IMR-90 (cell line): ENCODE data around the gene NMNAT1. TPM values are rescaled to one million over a fixed set of nuclear protein-coding genes. Genes with fewer than 3 reads are reported as not detected.
A peak's percentile ranks its signal among the peaks of the same experiment; 100 is the strongest.

Source experiments
- ATAC-seq: fragments of 200-7000 bp; cut with Tn5 transposase; 2 replicates; pipeline ENCODE4 v1.9.1; 2020; ENCODE audit warnings: low read depth, mild to moderate bottlenecking, moderate library complexity
- BruUV-seq: library from RNA; stranded (reverse); fragments of 400-500 nt; replicated peaks from 2 replicates; lab custom pipeline; 2021; lab: Mats Ljungman, UMichigan
- CTCF ChIA-PET: fragments of 300-600 bp; formaldehyde crosslinking; extraction: SDS; loops from one replicate; lab custom pipeline; 2021; ENCODE audit warnings: antibody characterized with exemption; lab: Yijun Ruan, JAX
- POLR2A ChIA-PET: fragments of 300-600 bp; sonication (Branson Sonifier 250); formaldehyde crosslinking; loops from one replicate; lab custom pipeline; 2022; ENCODE audit warnings: antibody characterized with exemption; ENCODE audit not compliant: unreplicated experiment; lab: Charles Lee
- DNase-seq: peaks from one replicate; pipeline ENCODE4 v3.0.0; 2013
- H2AFZ ChIP-seq: replicated peaks from 2 replicates; pipeline ENCODE3; 2013; ENCODE audit warnings: low read length, mild to moderate bottlenecking; ENCODE audit not compliant: poor library complexity
- H2AK5ac ChIP-seq: 2 replicates; pipeline ENCODE4 v1.6.1; 2013; ENCODE audit warnings: low read depth, low read length, inconsistent platforms
- H2AK9ac ChIP-seq: replicated peaks from 2 replicates; pipeline ENCODE3; 2013; ENCODE audit warnings: mild to moderate bottlenecking, low read depth, low read length, moderate library complexity; ENCODE audit not compliant: poor library complexity
- H2BK120ac ChIP-seq: 2 replicates; pipeline ENCODE4 v1.6.1; 2013; ENCODE audit warnings: low read depth, low read length, inconsistent platforms
- H2BK15ac ChIP-seq: 3 replicates; pipeline ENCODE4 v1.6.1; 2013; ENCODE audit warnings: low read depth, low read length, inconsistent platforms
- H2BK20ac ChIP-seq: 2 replicates; pipeline ENCODE4 v1.6.1; 2013; ENCODE audit warnings: low read depth, mild to moderate bottlenecking, inconsistent platforms, low read length, moderate library complexity
- H2BK5ac ChIP-seq: 2 replicates; pipeline ENCODE4 v1.6.1; 2013; ENCODE audit warnings: mild to moderate bottlenecking, low read depth, low read length, inconsistent platforms; ENCODE audit not compliant: poor library complexity, severe bottlenecking
- H3K14ac ChIP-seq: replicated peaks from 2 replicates; pipeline ENCODE4 v1.6.1; 2013; ENCODE audit warnings: low read depth, low read length, inconsistent platforms
- H3K18ac ChIP-seq: 2 replicates; pipeline ENCODE4 v1.6.1; 2013; ENCODE audit warnings: low read depth, low read length, control low read depth
- H3K23ac ChIP-seq: 2 replicates; pipeline ENCODE4 v1.6.1; 2013; ENCODE audit warnings: low read depth, low read length, inconsistent platforms
- H3K27ac ChIP-seq: 2 replicates; pipeline ENCODE4 v1.5.1; 2013; ENCODE audit warnings: mild to moderate bottlenecking, control low read depth, low read length; ENCODE audit not compliant: insufficient read depth
- H3K27me3 ChIP-seq: 2 replicates; pipeline ENCODE4 v1.6.1; 2013; ENCODE audit warnings: low read length; ENCODE audit not compliant: control insufficient read depth, insufficient read depth
- H3K36me3 ChIP-seq: 2 replicates; pipeline ENCODE4 v1.6.1; 2013; ENCODE audit warnings: low read length, mixed read lengths; ENCODE audit not compliant: control insufficient read depth, insufficient read depth
- H3K4ac ChIP-seq: 2 replicates; pipeline ENCODE4 v1.6.1; 2013; ENCODE audit warnings: low read depth, low read length, inconsistent platforms
- H3K4me1 ChIP-seq: 2 replicates; pipeline ENCODE4 v1.6.1; 2013; ENCODE audit warnings: low read length, mixed read lengths; ENCODE audit not compliant: control insufficient read depth, insufficient read depth
- H3K4me2 ChIP-seq: 2 replicates; pipeline ENCODE4 v1.6.1; 2013; ENCODE audit warnings: low read depth, mild to moderate bottlenecking, control low read depth, low read length, moderate library complexity
- H3K4me3 ChIP-seq: 2 replicates; pipeline ENCODE4 v1.5.1; 2013; ENCODE audit warnings: low read depth, mild to moderate bottlenecking, control low read depth, low read length, moderate library complexity; ENCODE audit not compliant: insufficient read depth
- H3K56ac ChIP-seq: 2 replicates; pipeline ENCODE4 v1.6.1; 2013; ENCODE audit warnings: low read length, inconsistent platforms; ENCODE audit not compliant: insufficient read depth; ENCODE audit errors: extremely low read depth
- H3K79me1 ChIP-seq, 2 experiments: 2 replicates each; pipeline ENCODE4 v1.6.1; 2013; ENCODE audit warnings: low read length in 2 of 2, inconsistent platforms in 1 of 2, low read depth in 1 of 2
- H3K9ac ChIP-seq: 2 replicates; pipeline ENCODE4 v1.6.1; 2013; ENCODE audit warnings: low read depth, low read length, control low read depth
- H3K9me1 ChIP-seq: 2 replicates; pipeline ENCODE4 v1.6.1; 2013; ENCODE audit warnings: low read length, inconsistent platforms; ENCODE audit not compliant: insufficient read depth
- H3K9me3 ChIP-seq: 2 replicates; pipeline ENCODE4 v1.6.1; 2013; ENCODE audit warnings: low read length; ENCODE audit not compliant: control insufficient read depth, insufficient read depth
- H4K20me1 ChIP-seq: 2 replicates; pipeline ENCODE4 v1.6.1; 2013; ENCODE audit warnings: low read length, inconsistent platforms; ENCODE audit not compliant: insufficient read depth
- H4K5ac ChIP-seq: 2 replicates; pipeline ENCODE4 v1.6.1; 2013; ENCODE audit warnings: mild to moderate bottlenecking, low read depth, low read length, control low read depth
- H4K8ac ChIP-seq, 2 experiments: 2 replicates each; pipeline ENCODE4 v1.6.1; 2013; ENCODE audit warnings: low read depth in 2 of 2, low read length in 2 of 2, control low read depth in 1 of 2, inconsistent platforms in 1 of 2
- H4K91ac ChIP-seq: 2 replicates; pipeline ENCODE4 v1.6.1; 2013; ENCODE audit warnings: low read depth, low read length, inconsistent platforms; ENCODE audit not compliant: insufficient read depth
- CEBPB ChIP-seq: IDR thresholded peaks from 2 replicates; pipeline ENCODE4 v1.6.1; 2012; ENCODE audit warnings: low read depth, low read length, improper control_type of control experiment
- FOS ChIP-seq: fragments of 150-350 bp; IDR thresholded peaks from 2 replicates; pipeline ENCODE4 v1.6.1; 2016; ENCODE audit warnings: low read depth, low read length
- MAFK ChIP-seq: IDR thresholded peaks from 2 replicates; pipeline ENCODE4 v1.6.1; 2012; ENCODE audit warnings: low read depth, low read length, improper control_type of control experiment
- POLR2A ChIP-seq: IDR thresholded peaks from 2 replicates; pipeline ENCODE4 v1.6.1; 2012; ENCODE audit warnings: mild to moderate bottlenecking, low read depth, low read length
- WGBS, 2 experiments: methylation state at CpG; one replicate each; pipeline versions ENCODE4 v1.1.5 to v1.1.7; 2013; ENCODE audit warnings: missing lambda C conversion rate in 2 of 2; ENCODE audit not compliant: insufficient read length in 1 of 2; ENCODE audit errors: extremely low coverage in 2 of 2; 5-methylcytosine and 5-hydroxymethylcytosine counted together
- dilution Hi-C: fragments of 300-500 bp; cut with HindIII; formaldehyde crosslinking; loops from one replicate; pipeline ENCODE4 v1.14.3; 2018; ENCODE audit warnings: low sequenced_read_pairs; ENCODE audit not compliant: unreplicated experiment
- in situ Hi-C: fragments of 300-500 bp; cut with MboI; formaldehyde crosslinking; loops from 3 replicates; pipeline ENCODE4 v1.14.3; 2019; ENCODE audit warnings: low sequenced_read_pairs, inconsistent platforms, mixed read lengths
- intact Hi-C: fragments of 100-400 bp; cut with micrococcal nuclease; formaldehyde crosslinking; loops from 2 replicates; pipeline ENCODE4 v1.10.0; 2022
- polyA plus RNA-seq, 3 experiments: library from polyadenylated mRNA; depleted of rRNA; stranded (reverse); fragments of >200 nt; gene quantifications; 2 replicates each; pipeline ENCODE4 v1.2.3, GENCODE V29; 2012; ENCODE audit warnings: low replicate concordance in 1 of 3
- total RNA-seq: library from RNA; depleted of rRNA; stranded (reverse); fragments of >200 nt; gene quantifications from 2 replicates; pipeline ENCODE4 v1.2.3, GENCODE V29; 2012
- TF ChIP-seq, protein P1 (sequence below): conservative IDR thresholded peaks from 2 replicates; pipeline ENCODE4 v1.5.1; 2012; ENCODE audit warnings: mild to moderate bottlenecking, low read depth, low read length, improper control_type of control experiment

The NMNAT1 gene
- total and polyA plus RNA-seq, 2 of the 4 experiments (the other 2 are of a cell fraction), result 9.1 to 11.7 TPM

DNA sequence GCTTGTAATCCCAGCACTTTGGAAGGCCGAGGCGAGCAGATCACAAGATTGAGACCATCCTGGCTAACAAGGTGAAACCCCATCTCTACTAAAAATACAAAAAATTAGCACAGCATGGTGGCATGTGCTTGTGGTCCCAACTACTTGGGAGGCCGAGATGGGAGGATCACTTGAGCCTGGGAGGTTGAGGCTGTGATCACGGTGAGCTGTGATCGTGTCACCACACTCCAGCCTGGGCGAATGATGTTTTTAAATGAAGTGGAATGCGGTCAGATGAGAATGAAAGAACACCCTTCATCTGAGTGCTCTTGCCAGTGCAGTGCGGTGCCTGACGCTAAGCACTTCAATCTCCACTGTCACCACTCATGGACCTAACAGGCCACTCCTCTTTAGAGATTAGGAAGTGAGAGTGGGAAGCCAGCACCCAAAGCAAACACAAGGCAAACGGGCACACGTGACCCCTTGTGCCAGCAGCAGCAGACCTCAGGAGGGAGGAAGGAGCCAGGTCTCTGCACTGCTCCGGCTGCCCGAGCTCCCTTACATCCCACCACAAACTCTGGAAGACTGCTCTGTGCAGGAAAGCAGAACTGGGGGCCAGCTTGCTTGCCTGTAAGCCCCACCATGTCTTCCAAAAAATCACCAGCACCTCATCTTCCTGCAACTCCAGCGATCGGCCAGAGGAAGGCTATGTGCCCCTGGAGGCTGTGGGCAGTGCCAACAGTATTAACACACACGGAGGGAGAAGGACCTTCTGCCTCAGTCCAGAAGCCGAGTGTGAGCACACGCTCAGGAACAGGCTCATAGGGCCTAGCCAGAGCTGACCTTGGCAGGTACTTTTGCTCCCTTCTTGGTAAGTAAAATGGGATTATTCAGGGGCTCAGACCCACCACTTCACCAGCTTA lies 42.9 kb upstream of the NMNAT1 start:
- CTCF ChIA-PET, result no interaction called here
- Histone ChIP-seq H3K14ac (peak overlapping the region; percentile 65; the same call in 1 of the 2 replicates), H2AFZ (peak overlapping the region; percentile 61), H3K27ac (no peak overlapping the region), H3K27me3 (no peaks in the 10 kb centered on the region), H3K9me3 (no peaks in the 10 kb centered on the region), H3K23ac (peak overlapping the region; percentile 59; the same call in 1 of the 2 replicates), H3K4me1 (peaks cover 3% of the 10 kb centered on the region; the same call in 1 of the 2 replicates), H4K5ac (no peak overlapping the region), H3K4me2 (no peak overlapping the region), H3K9me1 (peaks cover 13% of the 10 kb centered on the region), H3K79me1 (peaks cover 26 to 62% of the 10 kb centered on the region in 2 experiments), H2AK5ac (peak overlapping the region; percentile 86; the same call in 1 of the 2 replicates), H3K18ac (no peak overlapping the region), H3K4ac (peak overlapping the region; percentile 61), H3K36me3 (no peaks in the 10 kb centered on the region), H2BK120ac (peak overlapping the region; percentile 49; the same call in 1 of the 2 replicates), H4K8ac (no peak overlapping the region), H2BK15ac (peak overlapping the region; percentile 70; the same call in 1 of the 3 replicates), H4K20me1 (no peaks in the 10 kb centered on the region; the same call in 1 of the 2 replicates), H3K9ac (no peak overlapping the region), H2BK20ac (0 out of 2 replicates have a peak overlapping the region, but pooled peaks have one; percentile 50), H2AK9ac (peak overlapping the region; percentile 71), H3K56ac (no peak overlapping the region), H3K4me3 (no peak overlapping the region), H2BK5ac (no peak overlapping the region), H4K91ac (no peak overlapping the region; the same call in 1 of the 2 replicates)
- no peak for DNase-seq
- no CpG with 5 or more reads among the region's 18 CpGs for WGBS, 2 experiments
- intact Hi-C loops (no loop called here), in situ Hi-C loops (no loop called here), dilution Hi-C loops (no loop called here)
- TF ChIP-seq CEBPB (no peak), MAFK (no peak), POLR2A (no peak), FOS (no peak)
- TF ChIP-seq, protein P1, sequence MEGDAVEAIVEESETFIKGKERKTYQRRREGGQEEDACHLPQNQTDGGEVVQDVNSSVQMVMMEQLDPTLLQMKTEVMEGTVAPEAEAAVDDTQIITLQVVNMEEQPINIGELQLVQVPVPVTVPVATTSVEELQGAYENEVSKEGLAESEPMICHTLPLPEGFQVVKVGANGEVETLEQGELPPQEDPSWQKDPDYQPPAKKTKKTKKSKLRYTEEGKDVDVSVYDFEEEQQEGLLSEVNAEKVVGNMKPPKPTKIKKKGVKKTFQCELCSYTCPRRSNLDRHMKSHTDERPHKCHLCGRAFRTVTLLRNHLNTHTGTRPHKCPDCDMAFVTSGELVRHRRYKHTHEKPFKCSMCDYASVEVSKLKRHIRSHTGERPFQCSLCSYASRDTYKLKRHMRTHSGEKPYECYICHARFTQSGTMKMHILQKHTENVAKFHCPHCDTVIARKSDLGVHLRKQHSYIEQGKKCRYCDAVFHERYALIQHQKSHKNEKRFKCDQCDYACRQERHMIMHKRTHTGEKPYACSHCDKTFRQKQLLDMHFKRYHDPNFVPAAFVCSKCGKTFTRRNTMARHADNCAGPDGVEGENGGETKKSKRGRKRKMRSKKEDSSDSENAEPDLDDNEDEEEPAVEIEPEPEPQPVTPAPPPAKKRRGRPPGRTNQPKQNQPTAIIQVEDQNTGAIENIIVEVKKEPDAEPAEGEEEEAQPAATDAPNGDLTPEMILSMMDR, result no peak
- no peak for ATAC-seq
- POLR2A ChIA-PET, result interaction anchor here (0.6 kb wide), 1 partner anchor 589 kb away, joined by 3 read pairs; no protein-coding TSS in a partner anchor
- BruUV-seq, result no TSS peak
